Retinal pigment epithelial cell (primary cell): ENCODE measurements around the gene EIF2S1.

Source experiments
- DNase-seq: peaks from one replicate; pipeline ENCODE4 v3.0.0-alpha.2; 2010; ENCODE audit warnings: low read depth
- H3K4me3 ChIP-seq: 2 replicates; pipeline ENCODE4 v1.5.1; 2011; ENCODE audit warnings: mild to moderate bottlenecking, low read length, control low read depth, moderate library complexity
- TF ChIP-seq, protein P1 (sequence below): conservative IDR thresholded peaks from 2 replicates; pipeline ENCODE4 v1.5.1; 2011; ENCODE audit warnings: low read depth, low read length, control low read depth, inconsistent platforms

The EIF2S1 gene

DNA sequence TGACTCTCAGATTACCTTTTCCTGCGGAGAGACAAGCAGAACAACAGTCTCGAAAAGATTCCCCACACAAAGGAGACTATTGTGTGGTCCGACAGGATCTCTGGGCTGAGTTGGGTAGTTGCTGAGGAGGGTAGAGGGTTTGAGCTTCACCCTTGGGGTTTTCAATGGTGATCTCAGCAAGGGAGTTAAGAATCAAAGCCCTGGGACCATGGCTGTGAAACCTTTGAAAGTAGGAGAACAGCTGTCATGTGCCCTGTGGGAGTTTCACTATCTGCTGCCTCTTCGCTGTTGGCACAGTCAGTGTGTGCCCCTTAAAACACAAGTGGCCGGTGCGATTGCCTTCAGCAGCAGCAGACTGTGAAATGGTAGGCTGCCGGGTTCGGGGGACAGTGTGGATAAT is 66.0 kb downstream of the EIF2S1 start:
- H3K4me3 ChIP-seq = no peak overlapping the region
- DNase-seq = no peak
- TF ChIP-seq, protein P1, sequence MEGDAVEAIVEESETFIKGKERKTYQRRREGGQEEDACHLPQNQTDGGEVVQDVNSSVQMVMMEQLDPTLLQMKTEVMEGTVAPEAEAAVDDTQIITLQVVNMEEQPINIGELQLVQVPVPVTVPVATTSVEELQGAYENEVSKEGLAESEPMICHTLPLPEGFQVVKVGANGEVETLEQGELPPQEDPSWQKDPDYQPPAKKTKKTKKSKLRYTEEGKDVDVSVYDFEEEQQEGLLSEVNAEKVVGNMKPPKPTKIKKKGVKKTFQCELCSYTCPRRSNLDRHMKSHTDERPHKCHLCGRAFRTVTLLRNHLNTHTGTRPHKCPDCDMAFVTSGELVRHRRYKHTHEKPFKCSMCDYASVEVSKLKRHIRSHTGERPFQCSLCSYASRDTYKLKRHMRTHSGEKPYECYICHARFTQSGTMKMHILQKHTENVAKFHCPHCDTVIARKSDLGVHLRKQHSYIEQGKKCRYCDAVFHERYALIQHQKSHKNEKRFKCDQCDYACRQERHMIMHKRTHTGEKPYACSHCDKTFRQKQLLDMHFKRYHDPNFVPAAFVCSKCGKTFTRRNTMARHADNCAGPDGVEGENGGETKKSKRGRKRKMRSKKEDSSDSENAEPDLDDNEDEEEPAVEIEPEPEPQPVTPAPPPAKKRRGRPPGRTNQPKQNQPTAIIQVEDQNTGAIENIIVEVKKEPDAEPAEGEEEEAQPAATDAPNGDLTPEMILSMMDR = no peak

DNA sequence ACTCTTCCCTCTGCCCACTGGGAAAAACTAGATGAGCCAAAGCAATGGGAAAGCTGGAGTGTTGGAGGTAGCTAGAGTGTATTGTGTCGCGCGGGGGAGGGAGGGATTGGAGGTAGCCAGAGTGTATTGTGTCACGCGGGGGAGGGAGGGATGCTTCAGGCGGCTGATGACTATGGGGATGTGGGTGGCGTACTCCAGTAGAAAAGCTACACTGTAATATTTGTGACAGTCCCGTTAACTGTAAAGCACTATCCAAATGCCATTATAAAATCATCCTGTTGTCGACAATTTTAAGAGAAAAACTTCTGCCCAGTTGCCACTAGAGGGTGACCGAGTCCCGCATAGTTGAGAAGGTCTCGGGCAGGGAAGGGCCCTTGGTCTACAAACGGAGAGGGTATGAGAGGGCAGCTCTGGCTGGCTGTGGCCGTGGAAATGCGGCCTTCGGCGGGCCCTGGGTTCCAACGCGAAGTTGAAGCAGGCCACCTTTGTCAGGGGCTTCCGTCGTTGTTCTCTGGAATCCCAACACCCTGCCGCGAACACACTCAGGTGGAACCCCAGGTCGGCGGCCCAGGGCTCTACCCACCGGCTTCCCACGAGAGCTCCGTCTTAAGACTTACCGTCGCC is 67.0 kb downstream of the EIF2S1 start:
- TF ChIP-seq, protein P1 = peak; percentile 84
- H3K4me3 ChIP-seq = no peak overlapping the region
- DNase-seq = peak; percentile 47

DNA sequence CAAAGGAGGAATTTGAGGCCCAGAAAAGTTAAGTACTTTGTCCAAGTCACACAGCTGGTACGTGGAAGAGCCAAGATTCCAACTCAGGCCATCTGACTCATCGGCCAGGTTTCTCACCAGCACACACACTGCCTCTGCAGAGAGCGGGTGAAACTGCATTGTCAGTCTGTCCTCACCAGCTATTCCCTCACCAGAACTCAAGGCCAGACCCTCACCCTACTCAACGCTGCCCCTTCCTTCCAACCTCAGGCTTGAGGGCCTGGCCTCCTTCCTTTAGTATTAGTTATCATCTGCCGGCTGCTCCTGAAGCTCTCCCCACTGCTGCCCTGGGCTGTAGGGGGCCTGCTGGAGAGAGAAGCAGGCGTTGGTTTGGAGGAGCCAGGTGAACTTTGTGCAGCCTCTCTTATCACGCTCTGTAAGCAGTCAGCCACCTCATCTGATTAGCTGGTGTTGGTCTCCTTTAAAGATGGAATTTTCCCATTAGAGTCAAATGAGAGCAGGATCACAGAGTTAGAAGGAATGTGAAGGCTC is 68.4 kb downstream of the EIF2S1 start:
- H3K4me3 ChIP-seq = no peak overlapping the region
- peak; percentile 41 for DNase-seq
- TF ChIP-seq, protein P1 = no peak

DNA sequence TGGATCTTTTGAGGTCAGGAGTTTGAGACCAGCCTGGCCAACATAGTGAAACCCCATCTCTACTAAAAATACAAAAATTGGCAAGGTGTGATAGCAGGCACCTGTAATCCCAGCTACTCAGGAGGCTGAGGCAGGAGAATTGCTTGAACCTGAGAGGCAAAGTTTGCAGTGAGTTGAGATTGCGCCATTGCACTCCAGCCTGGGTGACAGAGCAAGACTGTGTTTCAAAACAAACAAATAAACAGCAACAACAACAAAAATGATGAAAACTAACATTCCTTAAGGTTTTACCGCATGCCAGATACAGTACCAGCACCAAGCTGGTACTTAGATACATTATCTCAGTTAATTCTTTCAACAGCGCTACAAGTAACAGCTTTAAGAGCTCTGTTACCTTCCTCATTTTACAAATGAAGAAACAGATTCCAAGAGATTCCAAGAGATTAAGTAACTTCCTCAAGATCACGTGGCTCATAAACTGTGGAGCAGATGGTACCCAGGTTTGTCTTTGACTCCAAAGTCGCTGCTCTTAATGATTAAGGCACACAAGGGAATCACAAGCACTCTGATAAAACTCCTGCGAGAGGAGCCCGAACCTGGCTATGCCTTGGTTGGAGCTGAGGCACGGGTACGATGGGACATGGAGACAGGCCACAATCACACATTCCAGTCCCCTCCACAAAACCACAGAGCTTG is 69.5 kb downstream of the EIF2S1 start:
- H3K4me3 ChIP-seq = no peak overlapping the region
- TF ChIP-seq, protein P1 = no peak
- DNase-seq = no peak

DNA sequence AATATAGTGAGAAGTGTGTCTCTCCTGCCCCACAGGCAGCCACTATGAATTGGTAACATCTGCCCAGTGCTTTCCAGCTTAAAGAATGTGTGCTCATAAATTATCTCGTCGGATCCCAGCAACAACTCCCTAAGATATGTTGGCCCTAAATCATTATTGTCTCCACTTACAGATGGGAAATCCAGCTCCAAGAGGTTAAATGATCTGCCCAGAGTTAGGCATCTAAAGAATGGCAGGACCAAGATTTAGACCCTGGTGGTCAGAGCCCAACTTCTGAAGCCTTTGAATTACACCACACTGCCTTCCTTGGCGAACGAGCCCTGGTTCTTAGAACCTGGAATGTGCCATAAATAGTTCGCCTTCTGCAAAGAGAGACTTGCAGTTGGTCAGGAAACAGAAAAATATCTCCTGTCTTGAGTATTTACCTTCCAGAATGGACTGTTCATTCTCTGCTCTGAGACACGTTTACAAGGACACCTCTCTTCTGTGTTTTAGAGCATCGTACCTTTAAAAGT is 72.0 kb downstream of the EIF2S1 start:
- DNase-seq = no peak
- TF ChIP-seq, protein P1 = no peak
- no peak overlapping the region for H3K4me3 ChIP-seq

DNA sequence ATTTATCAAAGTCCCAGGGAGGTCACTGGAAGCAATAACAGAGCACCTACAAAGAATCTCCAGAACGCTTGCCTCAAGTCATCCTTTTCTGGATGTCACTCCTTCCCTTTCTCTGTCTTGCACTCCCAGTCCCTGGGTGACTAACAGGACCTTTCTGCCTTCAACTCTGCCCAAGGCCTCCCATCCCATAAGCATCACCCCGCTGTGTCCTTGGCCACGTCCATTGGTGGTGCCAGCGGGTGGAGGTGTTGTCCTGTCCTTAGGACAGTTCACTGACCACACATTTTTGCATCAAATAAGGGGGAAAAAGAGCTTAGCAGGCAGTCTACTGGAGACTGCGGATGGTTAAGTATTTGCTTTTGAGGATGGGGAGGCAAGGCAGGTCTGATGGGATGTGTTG is 75.5 kb downstream of the EIF2S1 start:
- no peak for DNase-seq
- TF ChIP-seq, protein P1 = no peak
- no peak overlapping the region for H3K4me3 ChIP-seq
